GM23338 (cell line): ENCODE measurements around the gene TENM3. TPM values are rescaled to one million over a fixed set of nuclear protein-coding genes. Genes with fewer than 3 reads are reported as not detected.

Experiments used
- ATAC-seq: fragments of 200-7000 bp; cut with Tn5 transposase; 3 replicates; pipeline ENCODE4 v1.9.1; 2020
- DNase-seq: peaks from one replicate; pipeline ENCODE4 v3.0.0-alpha.2; 2015; ENCODE audit warnings: low spot score
- H2AFZ ChIP-seq: fragments of 200-600 bp; sonication (generic); 2 replicates; pipeline ENCODE4 v1.8.0; 2016; ENCODE audit warnings: antibody characterized with exemption, mild to moderate bottlenecking, moderate library complexity
- H3F3A ChIP-seq: fragments of 200-600 bp; sonication (generic); replicated peaks from 2 replicates; pipeline ENCODE4 v1.8.0; 2017; ENCODE audit warnings: antibody characterized with exemption, mixed run types, low read depth
- H3K27ac ChIP-seq: fragments of 200-600 bp; sonication (generic); 2 replicates; pipeline ENCODE4 v1.6.1; 2016; ENCODE audit warnings: low read depth
- H3K27me3 ChIP-seq: fragments of 200-600 bp; sonication (generic); 2 replicates; pipeline ENCODE4 v1.8.0; 2016; ENCODE audit warnings: mild to moderate bottlenecking, mixed run types, moderate library complexity; ENCODE audit not compliant: insufficient read depth
- H3K36me3 ChIP-seq: fragments of 200-600 bp; sonication (generic); 2 replicates; pipeline ENCODE4 v1.8.0; 2016; ENCODE audit warnings: mild to moderate bottlenecking; ENCODE audit not compliant: insufficient read depth
- H3K4me1 ChIP-seq: fragments of 200-600 bp; sonication (generic); 2 replicates; pipeline ENCODE4 v1.8.0; 2016; ENCODE audit warnings: mild to moderate bottlenecking, moderate library complexity; ENCODE audit not compliant: insufficient read depth
- H3K4me2 ChIP-seq: fragments of 200-600 bp; sonication (generic); 2 replicates; pipeline ENCODE4 v1.7.1; 2017; ENCODE audit warnings: mixed run types
- H3K4me3 ChIP-seq: fragments of 200-600 bp; sonication (generic); 2 replicates; pipeline ENCODE4 v1.6.1; 2016; ENCODE audit warnings: mixed run types
- H3K79me2 ChIP-seq: fragments of 200-600 bp; sonication (generic); replicated peaks from 2 replicates; pipeline ENCODE4 v1.8.0; 2017; ENCODE audit warnings: mild to moderate bottlenecking; ENCODE audit not compliant: insufficient read depth
- H3K9me2 ChIP-seq: fragments of 200-600 bp; sonication (generic); 2 replicates; pipeline ENCODE4 v1.8.0; 2017; ENCODE audit not compliant: insufficient read depth
- H4K20me1 ChIP-seq: fragments of 200-600 bp; sonication (generic); replicated peaks from 2 replicates; pipeline ENCODE4 v1.8.0; 2017; ENCODE audit warnings: mild to moderate bottlenecking; ENCODE audit not compliant: insufficient read depth
- H3K27ac Mint-ChIP-seq: 2 replicates; pipeline ENCODE4 v1.8.0; 2020; ENCODE audit warnings: inconsistent platforms, mild to moderate bottlenecking, moderate library complexity, mixed read lengths
- H3K27me3 Mint-ChIP-seq: 3 replicates; pipeline ENCODE4 v1.8.0; 2022; ENCODE audit warnings: low read depth, mild to moderate bottlenecking, moderate library complexity, mixed read lengths, inconsistent platforms; ENCODE audit not compliant: insufficient read depth, poor library complexity
- H3K36me3 Mint-ChIP-seq: 3 replicates; pipeline ENCODE4 v1.8.0; 2021; ENCODE audit warnings: low read depth, mild to moderate bottlenecking, inconsistent platforms, moderate library complexity, mixed read lengths
- H3K4me1 Mint-ChIP-seq: 3 replicates; pipeline ENCODE4 v1.8.0; 2020; ENCODE audit warnings: mild to moderate bottlenecking, inconsistent platforms, mixed read lengths
- H3K4me3 Mint-ChIP-seq: 3 replicates; pipeline ENCODE4 v1.8.0; 2021; ENCODE audit warnings: moderate library complexity, mild to moderate bottlenecking, inconsistent platforms, mixed read lengths
- H3K9me3 Mint-ChIP-seq: 3 replicates; pipeline ENCODE4 v1.8.0; 2020; ENCODE audit warnings: moderate library complexity, mild to moderate bottlenecking, inconsistent platforms, mixed read lengths
- JUNB ChIP-seq: IDR thresholded peaks from one replicate; pipeline ENCODE4 v1.6.1; 2016; ENCODE audit warnings: antibody characterized with exemption; ENCODE audit not compliant: unreplicated experiment
- polyA plus RNA-seq: library from polyadenylated mRNA; unstranded; fragments of >200 nt; fragmentation: Nextera tagmentation; extraction: Ambion mirVana; gene quantifications from 2 replicates; pipeline ENCODE4 v1.2.1, GENCODE V29; 2016
- total RNA-seq: library from RNA; depleted of rRNA; stranded (reverse); fragments of >200 nt; shearing (Covaris generic); gene quantifications from 2 replicates; pipeline ENCODE4 v1.2.3, GENCODE V29; 2014
- TF ChIP-seq, protein P1 (sequence below): fragments of 250-450 bp; sonication (Bioruptor Pico); IDR thresholded peaks from 2 replicates; pipeline ENCODE4 v1.5.0; 2020; ENCODE audit warnings: mild to moderate bottlenecking, moderate library complexity
- TF ChIP-seq, protein P2 (sequence below): IDR thresholded peaks from one replicate; pipeline ENCODE4 v1.6.1; 2018; ENCODE audit warnings: antibody characterized with exemption; ENCODE audit not compliant: unreplicated experiment

Gene TENM3
- total and polyA plus RNA-seq, 2 experiments from 2014 or later = 22.2 to 128 TPM

DNA sequence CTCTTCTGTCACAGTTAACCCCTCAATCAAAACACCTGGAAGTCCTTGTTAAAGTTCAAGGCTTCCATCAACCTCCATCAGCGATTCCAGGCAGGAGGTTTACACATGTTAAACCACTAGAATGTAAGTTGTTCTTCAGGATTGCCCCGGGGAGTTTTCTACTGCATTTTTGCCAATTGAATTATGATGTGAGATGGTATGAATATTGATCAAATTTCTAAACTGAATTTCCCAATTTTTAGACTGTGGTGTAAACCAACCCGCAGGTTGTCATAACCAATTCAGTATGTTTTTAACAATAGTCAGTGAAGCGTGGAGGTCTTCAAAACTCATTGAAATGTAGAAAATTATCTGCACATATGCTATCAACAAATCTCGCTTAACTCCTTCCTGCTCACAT is 21.2 kb upstream of the TENM3 start:
- no peaks in the 10 kb centered on the region for H3K79me2 ChIP-seq
- Mint-ChIP-seq H3K36me3 (no peaks in the 10 kb centered on the region), H3K4me1 (peaks cover 18% of the 10 kb centered on the region), H3K27ac (no peak overlapping the region), H3K4me3 (no peak overlapping the region), H3K9me3 (no peaks in the 10 kb centered on the region), H3K27me3 (peaks cover 1% of the 10 kb centered on the region)
- no peaks in the 10 kb centered on the region for H3K36me3 ChIP-seq
- TF ChIP-seq, protein P1, sequence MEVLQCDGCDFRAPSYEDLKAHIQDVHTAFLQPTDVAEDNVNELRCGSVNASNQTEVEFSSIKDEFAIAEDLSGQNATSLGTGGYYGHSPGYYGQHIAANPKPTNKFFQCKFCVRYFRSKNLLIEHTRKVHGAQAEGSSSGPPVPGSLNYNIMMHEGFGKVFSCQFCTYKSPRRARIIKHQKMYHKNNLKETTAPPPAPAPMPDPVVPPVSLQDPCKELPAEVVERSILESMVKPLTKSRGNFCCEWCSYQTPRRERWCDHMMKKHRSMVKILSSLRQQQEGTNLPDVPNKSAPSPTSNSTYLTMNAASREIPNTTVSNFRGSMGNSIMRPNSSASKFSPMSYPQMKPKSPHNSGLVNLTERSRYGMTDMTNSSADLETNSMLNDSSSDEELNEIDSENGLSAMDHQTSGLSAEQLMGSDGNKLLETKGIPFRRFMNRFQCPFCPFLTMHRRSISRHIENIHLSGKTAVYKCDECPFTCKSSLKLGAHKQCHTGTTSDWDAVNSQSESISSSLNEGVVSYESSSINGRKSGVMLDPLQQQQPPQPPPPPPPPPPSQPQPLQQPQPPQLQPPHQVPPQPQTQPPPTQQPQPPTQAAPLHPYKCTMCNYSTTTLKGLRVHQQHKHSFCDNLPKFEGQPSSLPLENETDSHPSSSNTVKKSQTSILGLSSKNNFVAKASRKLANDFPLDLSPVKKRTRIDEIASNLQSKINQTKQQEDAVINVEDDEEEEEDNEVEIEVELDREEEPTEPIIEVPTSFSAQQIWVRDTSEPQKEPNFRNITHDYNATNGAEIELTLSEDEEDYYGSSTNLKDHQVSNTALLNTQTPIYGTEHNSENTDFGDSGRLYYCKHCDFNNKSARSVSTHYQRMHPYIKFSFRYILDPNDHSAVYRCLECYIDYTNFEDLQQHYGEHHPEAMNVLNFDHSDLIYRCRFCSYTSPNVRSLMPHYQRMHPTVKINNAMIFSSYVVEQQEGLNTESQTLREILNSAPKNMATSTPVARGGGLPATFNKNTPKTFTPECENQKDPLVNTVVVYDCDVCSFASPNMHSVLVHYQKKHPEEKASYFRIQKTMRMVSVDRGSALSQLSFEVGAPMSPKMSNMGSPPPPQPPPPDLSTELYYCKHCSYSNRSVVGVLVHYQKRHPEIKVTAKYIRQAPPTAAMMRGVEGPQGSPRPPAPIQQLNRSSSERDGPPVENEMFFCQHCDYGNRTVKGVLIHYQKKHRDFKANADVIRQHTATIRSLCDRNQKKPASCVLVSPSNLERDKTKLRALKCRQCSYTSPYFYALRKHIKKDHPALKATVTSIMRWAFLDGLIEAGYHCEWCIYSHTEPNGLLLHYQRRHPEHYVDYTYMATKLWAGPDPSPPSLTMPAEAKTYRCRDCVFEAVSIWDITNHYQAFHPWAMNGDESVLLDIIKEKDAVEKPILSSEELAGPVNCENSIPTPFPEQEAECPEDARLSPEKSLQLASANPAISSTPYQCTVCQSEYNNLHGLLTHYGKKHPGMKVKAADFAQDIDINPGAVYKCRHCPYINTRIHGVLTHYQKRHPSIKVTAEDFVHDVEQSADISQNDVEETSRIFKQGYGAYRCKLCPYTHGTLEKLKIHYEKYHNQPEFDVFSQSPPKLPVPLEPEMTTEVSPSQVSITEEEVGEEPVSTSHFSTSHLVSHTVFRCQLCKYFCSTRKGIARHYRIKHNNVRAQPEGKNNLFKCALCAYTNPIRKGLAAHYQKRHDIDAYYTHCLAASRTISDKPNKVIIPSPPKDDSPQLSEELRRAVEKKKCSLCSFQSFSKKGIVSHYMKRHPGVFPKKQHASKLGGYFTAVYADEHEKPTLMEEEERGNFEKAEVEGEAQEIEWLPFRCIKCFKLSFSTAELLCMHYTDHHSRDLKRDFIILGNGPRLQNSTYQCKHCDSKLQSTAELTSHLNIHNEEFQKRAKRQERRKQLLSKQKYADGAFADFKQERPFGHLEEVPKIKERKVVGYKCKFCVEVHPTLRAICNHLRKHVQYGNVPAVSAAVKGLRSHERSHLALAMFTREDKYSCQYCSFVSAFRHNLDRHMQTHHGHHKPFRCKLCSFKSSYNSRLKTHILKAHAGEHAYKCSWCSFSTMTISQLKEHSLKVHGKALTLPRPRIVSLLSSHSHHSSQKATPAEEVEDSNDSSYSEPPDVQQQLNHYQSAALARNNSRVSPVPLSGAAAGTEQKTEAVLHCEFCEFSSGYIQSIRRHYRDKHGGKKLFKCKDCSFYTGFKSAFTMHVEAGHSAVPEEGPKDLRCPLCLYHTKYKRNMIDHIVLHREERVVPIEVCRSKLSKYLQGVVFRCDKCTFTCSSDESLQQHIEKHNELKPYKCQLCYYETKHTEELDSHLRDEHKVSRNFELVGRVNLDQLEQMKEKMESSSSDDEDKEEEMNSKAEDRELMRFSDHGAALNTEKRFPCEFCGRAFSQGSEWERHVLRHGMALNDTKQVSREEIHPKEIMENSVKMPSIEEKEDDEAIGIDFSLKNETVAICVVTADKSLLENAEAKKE (CRISPR knock-in tag) = no peak
- TF ChIP-seq, protein P2, sequence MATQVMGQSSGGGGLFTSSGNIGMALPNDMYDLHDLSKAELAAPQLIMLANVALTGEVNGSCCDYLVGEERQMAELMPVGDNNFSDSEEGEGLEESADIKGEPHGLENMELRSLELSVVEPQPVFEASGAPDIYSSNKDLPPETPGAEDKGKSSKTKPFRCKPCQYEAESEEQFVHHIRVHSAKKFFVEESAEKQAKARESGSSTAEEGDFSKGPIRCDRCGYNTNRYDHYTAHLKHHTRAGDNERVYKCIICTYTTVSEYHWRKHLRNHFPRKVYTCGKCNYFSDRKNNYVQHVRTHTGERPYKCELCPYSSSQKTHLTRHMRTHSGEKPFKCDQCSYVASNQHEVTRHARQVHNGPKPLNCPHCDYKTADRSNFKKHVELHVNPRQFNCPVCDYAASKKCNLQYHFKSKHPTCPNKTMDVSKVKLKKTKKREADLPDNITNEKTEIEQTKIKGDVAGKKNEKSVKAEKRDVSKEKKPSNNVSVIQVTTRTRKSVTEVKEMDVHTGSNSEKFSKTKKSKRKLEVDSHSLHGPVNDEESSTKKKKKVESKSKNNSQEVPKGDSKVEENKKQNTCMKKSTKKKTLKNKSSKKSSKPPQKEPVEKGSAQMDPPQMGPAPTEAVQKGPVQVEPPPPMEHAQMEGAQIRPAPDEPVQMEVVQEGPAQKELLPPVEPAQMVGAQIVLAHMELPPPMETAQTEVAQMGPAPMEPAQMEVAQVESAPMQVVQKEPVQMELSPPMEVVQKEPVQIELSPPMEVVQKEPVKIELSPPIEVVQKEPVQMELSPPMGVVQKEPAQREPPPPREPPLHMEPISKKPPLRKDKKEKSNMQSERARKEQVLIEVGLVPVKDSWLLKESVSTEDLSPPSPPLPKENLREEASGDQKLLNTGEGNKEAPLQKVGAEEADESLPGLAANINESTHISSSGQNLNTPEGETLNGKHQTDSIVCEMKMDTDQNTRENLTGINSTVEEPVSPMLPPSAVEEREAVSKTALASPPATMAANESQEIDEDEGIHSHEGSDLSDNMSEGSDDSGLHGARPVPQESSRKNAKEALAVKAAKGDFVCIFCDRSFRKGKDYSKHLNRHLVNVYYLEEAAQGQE = no peak
- TF ChIP-seq JUNB = no peak
- H4K20me1 ChIP-seq = no peaks in the 10 kb centered on the region
- no peak overlapping the region for H3K27ac ChIP-seq
- no peak overlapping the region for H2AFZ ChIP-seq
- DNase-seq (no peak), ATAC-seq (no peak)
- no peaks in the 10 kb centered on the region for H3K27me3 ChIP-seq
- H3K4me2 ChIP-seq = no peak overlapping the region
- H3K4me1 ChIP-seq = 0 out of 2 replicates have a peak, but pooled peaks cover 6% of the 10 kb centered on the region
- no peak overlapping the region for H3K4me3 ChIP-seq
- H3K9me2 ChIP-seq = no peaks in the 10 kb centered on the region
- no peaks in the 10 kb centered on the region for H3F3A ChIP-seq
